Left hindlimb (tissue), 1 donor: ENCODE results near the gene NR6A1.

Experiments used
- DNase-seq: peaks from one replicate; pipeline ENCODE4 v3.0.0-alpha.2; 2018

The NR6A1 gene

GRCh38 chr9:124771021-124771866 is at the start of gene NR6A1:
NR6A1 (minus strand) TSS chr9:124771311.
- DNase-seq, result peak; percentile 98

- no peak for DNase-seq
Measured at GRCh38 chr9:124818431-124819281, 47.5 kb upstream of the NR6A1 start.

- DNase-seq, result no peak
Measured at GRCh38 chr9:124815601-124816000, 44.5 kb upstream of the NR6A1 start.

- no peak for DNase-seq
Measured at GRCh38 chr9:124814164-124814535, 43.0 kb upstream of the NR6A1 start.

GRCh38 chr9:124813501-124814163 is 42.5 kb upstream of the NR6A1 start:
- DNase-seq, result no peak

GRCh38 chr9:124813041-124813440 is 41.9 kb upstream of the NR6A1 start:
- DNase-seq, result no peak

GRCh38 chr9:124812441-124812876 is 41.3 kb upstream of the NR6A1 start:
- DNase-seq, result peak; percentile 89

GRCh38 chr9:124810663-124811355 is 39.7 kb upstream of the NR6A1 start:
- peak; percentile 85 for DNase-seq

GRCh38 chr9:124809741-124810500 is 38.8 kb upstream of the NR6A1 start:
- no peak for DNase-seq

GRCh38 chr9:124809211-124809610 is 38.1 kb upstream of the NR6A1 start:
- DNase-seq, result no peak

GRCh38 chr9:124808246-124808956 is 37.3 kb upstream of the NR6A1 start:
- no peak for DNase-seq

- DNase-seq, result no peak
Measured at GRCh38 chr9:124805186-124805585, 34.1 kb upstream of the NR6A1 start.

GRCh38 chr9:124803911-124804310 is 32.8 kb upstream of the NR6A1 start:
- no peak for DNase-seq

GRCh38 chr9:124802426-124802825 is 31.3 kb upstream of the NR6A1 start:
- DNase-seq, result no peak

- no peak for DNase-seq
Measured at GRCh38 chr9:124801356-124801755, 30.2 kb upstream of the NR6A1 start.

GRCh38 chr9:124800306-124801259 is 29.5 kb upstream of the NR6A1 start:
- DNase-seq, result no peak

GRCh38 chr9:124799274-124800006 is 28.3 kb upstream of the NR6A1 start:
- no peak for DNase-seq

GRCh38 chr9:124797343-124798103 is 26.4 kb upstream of the NR6A1 start:
- DNase-seq, result no peak
